Kidney epithelial cell (primary cell): ENCODE results near the gene ALX3. TPM values are rescaled to one million over a fixed set of nuclear protein-coding genes. Genes with fewer than 3 reads are reported as not detected.
"Not testable (repeated sequence)": the region's sequence is repeated elsewhere in the genome, so short reads cannot be mapped to it uniquely, and the experiment has no call there.

ENCODE experiments used
- DNase-seq: peaks from one replicate; pipeline ENCODE4 v3.0.0-alpha.2; 2010; ENCODE audit warnings: low read depth
- H3K27me3 ChIP-seq: 2 replicates; pipeline ENCODE4 v1.6.0; 2011; ENCODE audit warnings: low read length; ENCODE audit not compliant: control insufficient read depth, insufficient read depth
- H3K36me3 ChIP-seq: 2 replicates; pipeline ENCODE4 v1.5.1; 2011; ENCODE audit warnings: low read length; ENCODE audit not compliant: control insufficient read depth, insufficient read depth
- H3K4me3 ChIP-seq: 2 replicates; pipeline ENCODE4 v1.5.1; 2011; ENCODE audit warnings: low read depth, mild to moderate bottlenecking, control low read depth, low read length
- CTCF ChIP-seq: IDR thresholded peaks from 2 replicates; pipeline ENCODE4 v1.5.1; 2011; ENCODE audit warnings: mild to moderate bottlenecking, moderate library complexity, low read length, control low read depth, inconsistent platforms; ENCODE audit not compliant: insufficient read depth, poor library complexity, severe bottlenecking
- total RNA-seq: library from RNA; depleted of rRNA; stranded (reverse); fragments of >200 nt; gene quantifications from 2 replicates; pipeline ENCODE4 v1.2.3, GENCODE V29; 2015

The ALX3 gene
- total RNA-seq, 1 donor from 2014 or later, result not detected

- TF ChIP-seq CTCF, result no peak
- Histone ChIP-seq H3K27me3 (peaks cover 55% of the 10 kb centered on the region), H3K4me3 (no peak overlapping the region), H3K36me3 (no peaks in the 10 kb centered on the region)
- DNase-seq, result no peak
These were observed 12.8 kb upstream of the ALX3 start for GRCh38 chr1:110083061-110083865.

- TF ChIP-seq CTCF, result no peak
- H3K36me3 ChIP-seq, result no peaks in the 10 kb centered on the region
- H3K27me3 ChIP-seq, result peaks cover 51% of the 10 kb centered on the region
- no peak overlapping the region for H3K4me3 ChIP-seq
- no peak for DNase-seq
These were observed 12.0 kb upstream of the ALX3 start for GRCh38 chr1:110082477-110082876.

- H3K4me3 ChIP-seq, result no peak overlapping the region
- H3K36me3 ChIP-seq, result no peaks in the 10 kb centered on the region
- peaks cover 44% of the 10 kb centered on the region for H3K27me3 ChIP-seq
- no peak for TF ChIP-seq CTCF
- no peak for DNase-seq
These were observed 10.6 kb upstream of the ALX3 start for GRCh38 chr1:110081061-110081460.

GRCh38 chr1:110079995-110080394, 9.5 kb upstream of the ALX3 start:
- H3K27me3 ChIP-seq, result peaks cover 38% of the 10 kb centered on the region
- not testable (repeated sequence) for H3K36me3 ChIP-seq, DNase-seq, H3K4me3 ChIP-seq

GRCh38 chr1:110076789-110077500, 6.5 kb upstream of the ALX3 start:
- Histone ChIP-seq H3K36me3 (no peaks in the 10 kb centered on the region), H3K4me3 (no peak overlapping the region), H3K27me3 (peaks cover 19% of the 10 kb centered on the region)
- DNase-seq, result no peak
- no peak for TF ChIP-seq CTCF

GRCh38 chr1:110074166-110074565, 3.7 kb upstream of the ALX3 start:
- H3K27me3 ChIP-seq, result peaks cover 44% of the 10 kb centered on the region
- H3K36me3 ChIP-seq, result no peaks in the 10 kb centered on the region
- no peak for TF ChIP-seq CTCF
- no peak overlapping the region for H3K4me3 ChIP-seq
- no peak for DNase-seq
